B cell (primary cell): Measurements from ENCODE around the gene CASKIN1.

ENCODE experiments used
- EZH2 ChIP-seq: IDR thresholded peaks from 2 replicates; pipeline ENCODE4 v1.6.1; 2012; ENCODE audit warnings: borderline replicate concordance, low read depth, mild to moderate bottlenecking, moderate library complexity, low read length; ENCODE audit not compliant: insufficient read depth, poor library complexity, severe bottlenecking
- TF ChIP-seq, protein P1 (sequence below): fragments of 200-600 bp; IDR thresholded peaks from one replicate; pipeline ENCODE4 v1.8.0; 2022; ENCODE audit warnings: antibody characterized with exemption, mild to moderate bottlenecking

DNA sequence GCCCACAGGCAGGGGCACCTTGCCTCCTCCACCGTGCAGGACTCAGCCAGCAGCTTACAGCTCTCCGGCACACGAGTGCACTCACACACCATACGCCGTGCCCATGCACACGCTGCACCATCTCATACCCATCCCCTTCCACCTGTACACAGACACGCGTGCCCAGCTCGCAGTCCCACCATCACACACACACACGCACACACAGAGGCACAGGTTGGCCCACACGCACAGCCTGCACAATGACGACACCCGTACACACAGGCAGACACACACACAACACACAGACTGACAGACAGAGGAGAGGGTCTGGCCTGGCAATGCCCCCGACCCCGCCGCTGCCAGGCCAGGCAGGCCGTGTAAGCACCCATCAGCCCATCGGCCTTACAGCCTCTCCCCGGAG lies 12.1 kb downstream of the CASKIN1 start:
- TF ChIP-seq, protein P1, sequence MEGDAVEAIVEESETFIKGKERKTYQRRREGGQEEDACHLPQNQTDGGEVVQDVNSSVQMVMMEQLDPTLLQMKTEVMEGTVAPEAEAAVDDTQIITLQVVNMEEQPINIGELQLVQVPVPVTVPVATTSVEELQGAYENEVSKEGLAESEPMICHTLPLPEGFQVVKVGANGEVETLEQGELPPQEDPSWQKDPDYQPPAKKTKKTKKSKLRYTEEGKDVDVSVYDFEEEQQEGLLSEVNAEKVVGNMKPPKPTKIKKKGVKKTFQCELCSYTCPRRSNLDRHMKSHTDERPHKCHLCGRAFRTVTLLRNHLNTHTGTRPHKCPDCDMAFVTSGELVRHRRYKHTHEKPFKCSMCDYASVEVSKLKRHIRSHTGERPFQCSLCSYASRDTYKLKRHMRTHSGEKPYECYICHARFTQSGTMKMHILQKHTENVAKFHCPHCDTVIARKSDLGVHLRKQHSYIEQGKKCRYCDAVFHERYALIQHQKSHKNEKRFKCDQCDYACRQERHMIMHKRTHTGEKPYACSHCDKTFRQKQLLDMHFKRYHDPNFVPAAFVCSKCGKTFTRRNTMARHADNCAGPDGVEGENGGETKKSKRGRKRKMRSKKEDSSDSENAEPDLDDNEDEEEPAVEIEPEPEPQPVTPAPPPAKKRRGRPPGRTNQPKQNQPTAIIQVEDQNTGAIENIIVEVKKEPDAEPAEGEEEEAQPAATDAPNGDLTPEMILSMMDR: no peak
- TF ChIP-seq EZH2: no peak
